ENCODE results near the gene CLDND2.

DNA sequence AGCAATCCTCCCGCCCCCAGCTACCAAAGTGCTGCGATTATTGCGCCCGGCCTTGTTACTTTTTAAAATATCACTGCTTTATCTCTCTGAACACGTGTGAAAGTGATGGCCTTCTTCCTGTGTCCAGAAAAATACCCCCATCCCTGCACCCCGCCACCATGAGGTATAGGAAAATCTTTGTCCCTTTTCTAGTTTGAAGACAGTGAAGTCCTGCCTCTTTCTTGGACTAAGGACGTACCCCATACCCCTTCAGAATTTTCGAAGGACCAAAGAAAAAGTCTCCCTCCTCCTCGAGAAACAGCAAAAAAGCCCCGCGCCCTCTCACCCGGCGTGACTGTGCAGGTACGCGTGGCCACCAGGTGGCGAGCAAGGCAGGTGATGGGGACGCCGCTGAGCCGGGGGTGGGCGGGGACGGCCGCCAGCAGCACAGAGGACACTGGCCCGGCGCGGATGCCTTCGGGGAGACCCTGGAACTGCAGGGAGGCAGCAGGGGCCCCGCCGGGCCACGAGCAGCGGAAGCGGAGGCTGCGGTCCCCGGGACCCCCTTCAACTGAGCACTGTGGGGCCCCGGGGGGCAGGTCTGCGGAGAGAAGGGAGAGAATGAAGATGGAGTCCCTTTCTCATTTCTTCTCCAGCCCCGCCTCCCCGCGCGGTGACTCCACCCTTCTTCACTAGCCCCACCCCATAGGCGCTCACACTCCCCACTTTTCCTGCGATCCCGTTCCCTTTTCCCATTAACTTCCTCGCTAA is 30.1 kb downstream of the CLDND2 start:
- TF ChIP-seq, protein P1, sequence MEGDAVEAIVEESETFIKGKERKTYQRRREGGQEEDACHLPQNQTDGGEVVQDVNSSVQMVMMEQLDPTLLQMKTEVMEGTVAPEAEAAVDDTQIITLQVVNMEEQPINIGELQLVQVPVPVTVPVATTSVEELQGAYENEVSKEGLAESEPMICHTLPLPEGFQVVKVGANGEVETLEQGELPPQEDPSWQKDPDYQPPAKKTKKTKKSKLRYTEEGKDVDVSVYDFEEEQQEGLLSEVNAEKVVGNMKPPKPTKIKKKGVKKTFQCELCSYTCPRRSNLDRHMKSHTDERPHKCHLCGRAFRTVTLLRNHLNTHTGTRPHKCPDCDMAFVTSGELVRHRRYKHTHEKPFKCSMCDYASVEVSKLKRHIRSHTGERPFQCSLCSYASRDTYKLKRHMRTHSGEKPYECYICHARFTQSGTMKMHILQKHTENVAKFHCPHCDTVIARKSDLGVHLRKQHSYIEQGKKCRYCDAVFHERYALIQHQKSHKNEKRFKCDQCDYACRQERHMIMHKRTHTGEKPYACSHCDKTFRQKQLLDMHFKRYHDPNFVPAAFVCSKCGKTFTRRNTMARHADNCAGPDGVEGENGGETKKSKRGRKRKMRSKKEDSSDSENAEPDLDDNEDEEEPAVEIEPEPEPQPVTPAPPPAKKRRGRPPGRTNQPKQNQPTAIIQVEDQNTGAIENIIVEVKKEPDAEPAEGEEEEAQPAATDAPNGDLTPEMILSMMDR (IDR thresholded peaks at IDR 0.05; ENCODE audit: insufficient read depth, low read length, poor library complexity, severe bottlenecking) = peak; percentile 96
- TF ChIP-seq EZH2phosphoT487 (conservative IDR thresholded peaks at IDR 0.05; ENCODE audit: low read length) = no peak
